Glutamatergic neuron (in vitro differentiated cells): Measurements from ENCODE around the gene ADAMTS6. TPM values are rescaled to one million over a fixed set of nuclear protein-coding genes. Genes with fewer than 3 reads are reported as not detected.

Experiments
- DNase-seq: peaks from one replicate; pipeline ENCODE4 v3.0.0; 2022
- H3K27ac Mint-ChIP-seq: one replicate; pipeline ENCODE4 v1.8.0; 2020; ENCODE audit warnings: mild to moderate bottlenecking, mixed read lengths, inconsistent platforms; ENCODE audit not compliant: unreplicated experiment
- H3K27me3 Mint-ChIP-seq: one replicate; pipeline ENCODE4 v1.8.0; 2020; ENCODE audit warnings: mild to moderate bottlenecking, moderate library complexity, mixed read lengths, inconsistent platforms; ENCODE audit not compliant: unreplicated experiment
- H3K36me3 Mint-ChIP-seq: one replicate; pipeline ENCODE4 v1.8.0; 2020; ENCODE audit warnings: mild to moderate bottlenecking, mixed read lengths, inconsistent platforms; ENCODE audit not compliant: unreplicated experiment
- H3K4me1 Mint-ChIP-seq: one replicate; pipeline ENCODE4 v1.8.0; 2020; ENCODE audit warnings: mild to moderate bottlenecking, low read depth, mixed read lengths, inconsistent platforms; ENCODE audit not compliant: unreplicated experiment
- H3K4me3 Mint-ChIP-seq: one replicate; pipeline ENCODE4 v1.8.0; 2020; ENCODE audit warnings: mild to moderate bottlenecking, mixed read lengths, inconsistent platforms; ENCODE audit not compliant: unreplicated experiment
- H3K9me3 Mint-ChIP-seq: one replicate; pipeline ENCODE4 v1.8.0; 2020; ENCODE audit warnings: mild to moderate bottlenecking, moderate library complexity, mixed read lengths, inconsistent platforms; ENCODE audit not compliant: unreplicated experiment
- CTCF ChIP-seq: fragments of 200-600 bp; sonication (generic); IDR thresholded peaks from one replicate; pipeline ENCODE4 v1.5.0; 2021; ENCODE audit not compliant: partially characterized antibody, unreplicated experiment
- total RNA-seq: library from RNA; stranded (reverse); fragmentation: NEBNext Ultra II Directional; extraction: Animal tissue kit (Norgen Biotek cat#: 25700); gene quantifications from one replicate; pipeline ENCODE4 v1.2.1, GENCODE V29; 2021; ENCODE audit not compliant: unreplicated experiment

Gene ADAMTS6
- total RNA-seq, 1 donor from 2014 or later = 2.1 TPM

- Mint-ChIP-seq H3K9me3 (no peaks in the 10 kb centered on the region), H3K27me3 (peaks cover 1% of the 10 kb centered on the region), H3K4me1 (peaks cover 16% of the 10 kb centered on the region), H3K27ac (no peak overlapping the region), H3K36me3 (no peaks in the 10 kb centered on the region), H3K4me3 (peak overlapping the region; percentile 91)
- peak; percentile 37 for TF ChIP-seq CTCF
- no peak for DNase-seq
These were observed 2.0 kb upstream of the ADAMTS6 start for GRCh38 chr5:65483546-65484346.

GRCh38 chr5:65482736-65483545 lies 1.2 kb upstream of the ADAMTS6 start:
- Mint-ChIP-seq H3K9me3 (no peaks in the 10 kb centered on the region), H3K4me1 (peaks cover 16% of the 10 kb centered on the region), H3K36me3 (no peaks in the 10 kb centered on the region), H3K4me3 (peak overlapping the region; percentile 91), H3K27ac (no peak overlapping the region), H3K27me3 (peaks cover 1% of the 10 kb centered on the region)
- no peak for TF ChIP-seq CTCF
- no peak for DNase-seq

DNA sequence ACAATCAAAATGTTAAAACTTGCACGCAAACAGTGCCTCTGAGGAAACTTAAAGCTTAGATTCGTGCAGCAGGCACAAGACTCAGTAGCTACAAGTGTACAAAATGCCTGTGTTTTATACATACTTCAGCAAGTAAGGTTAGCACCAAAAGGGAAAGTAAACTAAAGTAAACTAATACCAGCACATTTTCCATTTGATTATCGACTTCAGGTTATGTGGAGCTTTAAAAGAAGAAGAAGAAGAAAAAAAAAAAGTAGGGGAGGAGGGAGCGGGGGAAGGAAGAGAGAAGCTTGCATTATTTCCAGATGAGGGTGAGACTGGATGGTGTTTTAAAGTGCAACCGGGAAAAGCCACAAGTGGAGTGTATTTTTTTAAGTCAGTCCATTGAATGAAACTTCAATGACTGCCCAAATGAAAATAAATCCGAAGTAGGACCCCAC lies 596 bp upstream of the ADAMTS6 start:
- Mint-ChIP-seq H3K36me3 (no peaks in the 10 kb centered on the region), H3K9me3 (no peaks in the 10 kb centered on the region), H3K4me3 (peak overlapping the region; percentile 91), H3K27ac (no peak overlapping the region), H3K27me3 (peaks cover 1% of the 10 kb centered on the region), H3K4me1 (peaks cover 16% of the 10 kb centered on the region)
- no peak for DNase-seq
- TF ChIP-seq CTCF = no peak

GRCh38 chr5:65481171-65481581 lies 544 bp downstream of the ADAMTS6 start:
- Mint-ChIP-seq H3K27ac (peak overlapping the region; percentile 3), H3K9me3 (no peaks in the 10 kb centered on the region), H3K27me3 (peaks cover 1% of the 10 kb centered on the region), H3K4me1 (peaks cover 16% of the 10 kb centered on the region), H3K36me3 (no peaks in the 10 kb centered on the region), H3K4me3 (peak overlapping the region; percentile 91)
- TF ChIP-seq CTCF = no peak
- no peak for DNase-seq
